ENCODE measurements around the gene ANO1. TPM values are rescaled to one million over a fixed set of nuclear protein-coding genes. Genes with fewer than 3 reads are reported as not detected.

The ANO1 gene
- total RNA-seq, 1 experiment from 2014 or later: 17.8 TPM

DNA sequence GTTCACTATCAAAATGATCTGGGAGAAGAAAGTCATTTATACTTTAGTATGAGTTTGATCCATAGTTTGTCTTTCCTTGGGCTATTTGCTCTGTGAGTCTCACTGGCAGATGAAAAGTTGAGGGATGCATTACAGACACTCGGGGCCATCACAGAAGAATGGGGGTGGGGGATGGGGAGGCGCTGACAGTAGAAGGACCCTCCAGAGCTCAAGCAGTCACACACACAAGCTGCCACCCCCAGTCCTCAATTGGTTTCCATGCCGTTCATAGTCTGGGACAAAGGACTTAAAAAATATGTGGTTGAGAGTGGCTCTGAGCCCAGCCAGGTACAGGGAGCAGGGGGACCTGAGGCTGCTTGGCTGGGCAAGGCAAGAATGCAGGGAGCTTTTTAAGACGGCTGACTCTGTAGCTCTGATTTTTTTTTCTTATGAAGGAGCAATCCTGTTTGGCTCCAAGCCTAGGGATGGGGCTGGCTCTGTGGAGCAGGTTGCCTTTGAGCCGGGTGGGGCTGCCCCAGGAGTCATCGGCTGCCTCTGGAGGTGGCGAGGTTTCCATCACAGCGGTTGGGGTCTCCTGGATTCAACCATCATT is 13.3 kb upstream of the ANO1 start:
- Mint-ChIP-seq H3K27ac (ENCODE audit: unreplicated experiment) (no peak overlapping the region), H3K4me1 (ENCODE audit: low read depth, unreplicated experiment) (peaks cover 33% of the 10 kb centered on the region), H3K9me3 (ENCODE audit: low read depth, unreplicated experiment) (no peaks in the 10 kb centered on the region), H3K27me3 (ENCODE audit: unreplicated experiment) (no peaks in the 10 kb centered on the region), H3K36me3 (ENCODE audit: insufficient read depth, unreplicated experiment) (peaks cover 7% of the 10 kb centered on the region), H3K4me3 (ENCODE audit: low read depth, unreplicated experiment) (no peak overlapping the region)
- BruUV-seq (replicated peaks): no TSS peak
- TF ChIP-seq, protein P1, sequence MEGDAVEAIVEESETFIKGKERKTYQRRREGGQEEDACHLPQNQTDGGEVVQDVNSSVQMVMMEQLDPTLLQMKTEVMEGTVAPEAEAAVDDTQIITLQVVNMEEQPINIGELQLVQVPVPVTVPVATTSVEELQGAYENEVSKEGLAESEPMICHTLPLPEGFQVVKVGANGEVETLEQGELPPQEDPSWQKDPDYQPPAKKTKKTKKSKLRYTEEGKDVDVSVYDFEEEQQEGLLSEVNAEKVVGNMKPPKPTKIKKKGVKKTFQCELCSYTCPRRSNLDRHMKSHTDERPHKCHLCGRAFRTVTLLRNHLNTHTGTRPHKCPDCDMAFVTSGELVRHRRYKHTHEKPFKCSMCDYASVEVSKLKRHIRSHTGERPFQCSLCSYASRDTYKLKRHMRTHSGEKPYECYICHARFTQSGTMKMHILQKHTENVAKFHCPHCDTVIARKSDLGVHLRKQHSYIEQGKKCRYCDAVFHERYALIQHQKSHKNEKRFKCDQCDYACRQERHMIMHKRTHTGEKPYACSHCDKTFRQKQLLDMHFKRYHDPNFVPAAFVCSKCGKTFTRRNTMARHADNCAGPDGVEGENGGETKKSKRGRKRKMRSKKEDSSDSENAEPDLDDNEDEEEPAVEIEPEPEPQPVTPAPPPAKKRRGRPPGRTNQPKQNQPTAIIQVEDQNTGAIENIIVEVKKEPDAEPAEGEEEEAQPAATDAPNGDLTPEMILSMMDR (IDR thresholded peaks at IDR 0.05; ENCODE audit: unreplicated experiment): no peak
- DNase-seq: no peak
- intact Hi-C loops (cut with micrococcal nuclease; ENCODE audit: unreplicated experiment): no loop called here
- CTCF ChIA-PET: no interaction called here

DNA sequence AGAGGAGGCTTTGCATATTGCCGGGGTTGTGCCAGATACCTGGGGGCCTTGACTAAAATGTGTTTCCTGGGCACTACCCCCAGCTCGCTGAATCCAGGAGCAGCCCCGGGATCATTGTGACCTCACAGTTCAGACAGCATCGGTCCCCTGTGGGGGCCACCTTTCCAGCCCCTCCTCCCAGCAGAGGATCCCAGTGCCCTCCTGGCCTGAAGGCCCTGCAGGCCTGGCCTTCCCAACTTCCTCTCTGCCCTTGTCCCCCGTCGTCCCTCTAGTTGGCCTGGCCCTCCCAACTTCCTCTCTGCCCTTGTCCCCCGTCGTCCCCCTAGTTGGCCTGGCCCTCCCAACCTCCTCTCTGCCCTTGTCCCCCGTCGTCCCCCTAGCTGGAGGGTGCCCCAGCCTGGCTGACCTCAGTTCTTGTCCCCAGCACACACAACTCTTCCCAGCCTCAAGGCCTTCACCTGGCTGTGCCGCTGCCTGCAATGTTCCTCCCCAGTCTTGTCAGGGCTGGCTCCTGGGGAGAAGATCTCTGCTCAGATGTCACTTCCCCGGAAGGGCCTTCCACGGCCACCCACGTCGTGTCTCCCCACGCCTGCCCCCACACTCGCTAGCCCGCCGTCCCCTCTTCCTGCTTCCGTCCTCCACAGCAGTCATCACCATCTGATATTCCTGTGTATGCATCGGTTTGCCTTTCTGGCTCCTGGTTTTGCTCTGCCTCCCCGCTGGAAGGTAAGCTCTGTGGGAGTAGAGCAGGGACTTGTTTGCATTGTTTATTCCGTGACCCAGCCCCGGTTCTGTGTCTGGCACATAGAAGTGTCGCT is 12.6 kb upstream of the ANO1 start:
- Mint-ChIP-seq H3K27ac (ENCODE audit: unreplicated experiment) (no peak overlapping the region), H3K4me1 (ENCODE audit: low read depth, unreplicated experiment) (peaks cover 33% of the 10 kb centered on the region), H3K9me3 (ENCODE audit: low read depth, unreplicated experiment) (no peaks in the 10 kb centered on the region), H3K27me3 (ENCODE audit: unreplicated experiment) (no peaks in the 10 kb centered on the region), H3K4me3 (ENCODE audit: low read depth, unreplicated experiment) (no peak overlapping the region), H3K36me3 (ENCODE audit: insufficient read depth, unreplicated experiment) (peaks cover 7% of the 10 kb centered on the region)
- CTCF ChIA-PET: no interaction called here
- DNase-seq: no peak
- BruUV-seq (replicated peaks): no TSS peak
- TF ChIP-seq, protein P1 (IDR thresholded peaks at IDR 0.05; ENCODE audit: unreplicated experiment): no peak
- intact Hi-C loops (cut with micrococcal nuclease; ENCODE audit: unreplicated experiment): no loop called here

DNA sequence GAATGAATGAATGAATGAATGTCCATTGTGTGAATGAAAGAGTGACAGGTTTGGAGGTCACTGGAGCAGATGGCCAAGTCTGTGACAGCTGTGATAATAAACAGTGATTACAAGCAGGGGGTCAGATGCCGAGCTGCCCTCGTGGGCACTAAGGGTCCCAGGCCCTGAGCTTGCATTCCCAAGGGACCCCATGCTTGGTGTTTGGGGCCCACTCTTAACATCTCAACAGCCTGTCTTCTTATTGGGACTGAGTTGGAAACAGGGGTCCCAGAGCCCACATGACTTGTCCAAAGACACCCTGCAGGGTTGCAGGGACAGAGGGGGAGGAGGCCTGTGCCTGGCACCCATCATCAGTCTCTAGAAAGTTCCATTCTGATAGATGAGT is 12.0 kb upstream of the ANO1 start:
- no TSS peak for BruUV-seq (replicated peaks)
- Mint-ChIP-seq H3K4me1 (ENCODE audit: low read depth, unreplicated experiment) (peaks cover 33% of the 10 kb centered on the region), H3K9me3 (ENCODE audit: low read depth, unreplicated experiment) (no peaks in the 10 kb centered on the region), H3K36me3 (ENCODE audit: insufficient read depth, unreplicated experiment) (peaks cover 7% of the 10 kb centered on the region), H3K27me3 (ENCODE audit: unreplicated experiment) (no peaks in the 10 kb centered on the region), H3K27ac (ENCODE audit: unreplicated experiment) (no peak overlapping the region), H3K4me3 (ENCODE audit: low read depth, unreplicated experiment) (no peak overlapping the region)
- intact Hi-C loops (cut with micrococcal nuclease; ENCODE audit: unreplicated experiment): no loop called here
- DNase-seq: no peak
- TF ChIP-seq, protein P1 (IDR thresholded peaks at IDR 0.05; ENCODE audit: unreplicated experiment): no peak
- CTCF ChIA-PET: no interaction called here

DNA sequence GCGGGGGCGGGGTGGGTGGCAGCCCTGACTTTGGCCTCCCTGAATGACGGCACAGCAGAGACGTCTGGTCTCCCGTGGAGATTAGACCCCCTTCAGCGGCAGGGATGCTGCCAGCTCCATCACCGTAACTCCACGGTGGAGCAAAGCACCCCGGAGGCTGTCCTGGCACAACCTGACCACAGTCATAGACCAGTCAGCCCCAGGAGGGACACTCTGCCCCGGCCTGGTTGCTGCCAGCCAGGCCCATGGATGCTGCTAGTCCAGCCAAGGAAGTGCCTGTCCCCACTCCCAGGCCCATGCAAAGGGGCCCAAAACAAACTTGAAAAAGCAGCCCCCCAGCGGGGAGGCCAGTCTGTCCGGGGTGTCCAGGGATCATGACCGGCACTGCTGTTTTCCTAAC is 11.5 kb upstream of the ANO1 start:
- H3K4me3 Mint-ChIP-seq (ENCODE audit: low read depth, unreplicated experiment): no peak overlapping the region
- TF ChIP-seq, protein P1 (IDR thresholded peaks at IDR 0.05; ENCODE audit: unreplicated experiment): no peak
- no peak for DNase-seq
- peaks cover 33% of the 10 kb centered on the region for H3K4me1 Mint-ChIP-seq (ENCODE audit: low read depth, unreplicated experiment)
- BruUV-seq (replicated peaks): no TSS peak
- peaks cover 7% of the 10 kb centered on the region for H3K36me3 Mint-ChIP-seq (ENCODE audit: insufficient read depth, unreplicated experiment)
- CTCF ChIA-PET: interaction anchor here (0.7 kb wide), 1 partner anchor 818 kb away, joined by 4 read pairs; no protein-coding TSS in a partner anchor
- intact Hi-C loops (cut with micrococcal nuclease; ENCODE audit: unreplicated experiment): no loop called here
- no peaks in the 10 kb centered on the region for H3K27me3 Mint-ChIP-seq (ENCODE audit: unreplicated experiment)
- H3K27ac Mint-ChIP-seq (ENCODE audit: unreplicated experiment): no peak overlapping the region
- H3K9me3 Mint-ChIP-seq (ENCODE audit: low read depth, unreplicated experiment): no peaks in the 10 kb centered on the region
